NCI-H748 treated with DMSO at 0.1 percent for 48 hours (cell line): ENCODE measurements around the gene BNIP5.

Source experiments
- DNase-seq: peaks from one replicate; lab custom pipeline; 2025; lab: John Stamatoyannopoulos, UW

BNIP5 gene

GRCh38 chr6:36266913-36267644, 69.6 kb downstream of the BNIP5 start:
- DNase-seq = no peak
